H1 (cell line): ENCODE data around the gene CSF2. TPM values are rescaled to one million over a fixed set of nuclear protein-coding genes. Genes with fewer than 3 reads are reported as not detected.

Experiments used
- CTCF ChIA-PET: fragments of 300-600 bp; sonication (Branson Sonifier 250); formaldehyde crosslinking; loops from one replicate; lab custom pipeline; 2021; ENCODE audit not compliant: partially characterized antibody; lab: Charles Lee
- POLR2A ChIA-PET: fragments of 300-600 bp; sonication (Branson Sonifier 250); formaldehyde crosslinking; loops from one replicate; lab custom pipeline; 2021; ENCODE audit warnings: inconsistent platforms; ENCODE audit not compliant: partially characterized antibody; lab: Charles Lee
- DNase-seq, 2 experiments: peaks; one replicate each; pipeline versions ENCODE4 v3.0.0 to v3.0.0-alpha.2; 2010 to 2022; ENCODE audit warnings: low spot score in 2 of 2, low read depth in 1 of 2, mixed read lengths in 1 of 2
- FAIRE-seq: peaks from 2 replicates; lab custom pipeline; 2011; peaks lifted over from hg19 to GRCh38; lab: Jason Lieb, UNC
- H2AFZ ChIP-seq: 2 replicates; pipeline ENCODE4 v1.8.1; 2012; ENCODE audit warnings: low read length, inconsistent platforms
- H2AK5ac ChIP-seq: 2 replicates; pipeline ENCODE4 v1.6.1; 2013; ENCODE audit warnings: low read depth, low read length
- H2BK120ac ChIP-seq: replicated peaks from 2 replicates; pipeline ENCODE3; 2013; ENCODE audit warnings: low read depth, low read length, inconsistent platforms
- H2BK12ac ChIP-seq: 2 replicates; pipeline ENCODE4 v1.6.1; 2013; ENCODE audit warnings: low read depth, low read length
- H2BK15ac ChIP-seq: 2 replicates; pipeline ENCODE4 v1.6.1; 2013; ENCODE audit warnings: low read length
- H2BK20ac ChIP-seq: 2 replicates; pipeline ENCODE4 v1.6.1; 2013; ENCODE audit warnings: low read length
- H2BK5ac ChIP-seq: 2 replicates; pipeline ENCODE4 v1.6.1; 2013; ENCODE audit warnings: low read depth, low read length
- H3K14ac ChIP-seq: 2 replicates; pipeline ENCODE4 v1.6.1; 2013; ENCODE audit warnings: inconsistent platforms; ENCODE audit not compliant: insufficient read length
- H3K18ac ChIP-seq: 2 replicates; pipeline ENCODE4 v1.6.1; 2013; ENCODE audit warnings: low read length; ENCODE audit errors: extremely low read depth
- H3K23ac ChIP-seq: 2 replicates; pipeline ENCODE4 v1.6.1; 2013; ENCODE audit warnings: inconsistent platforms; ENCODE audit not compliant: insufficient read length
- H3K23me2 ChIP-seq: 2 replicates; pipeline ENCODE4 v1.6.1; 2013; ENCODE audit warnings: low read depth, low read length
- H3K27ac ChIP-seq: 2 replicates; pipeline ENCODE4 v1.6.1; 2011; ENCODE audit warnings: low read depth, low read length, inconsistent platforms
- H3K27me3 ChIP-seq, 4 experiments: replicated peaks in 1 of 4; 1 replicate in 1 of 4; 2 replicates in 3 of 4; pipeline versions ENCODE4 v1.6.1 to v1.8.1; 2011 to 2013; ENCODE audit warnings: low read length in 3 of 4, mild to moderate bottlenecking in 3 of 4, inconsistent platforms in 2 of 4, mixed read lengths in 2 of 4, moderate library complexity in 1 of 4; ENCODE audit not compliant: control insufficient read depth in 3 of 4, insufficient read depth in 3 of 4; ENCODE audit errors: extremely low read depth in 1 of 4
- H3K36me3 ChIP-seq, 4 experiments: 2 replicates each; pipeline versions ENCODE4 v1.6.1 to v1.8.1; 2011 to 2013; ENCODE audit warnings: mild to moderate bottlenecking in 4 of 4, low read length in 3 of 4, moderate library complexity in 2 of 4, control low read depth in 1 of 4, inconsistent platforms in 1 of 4; ENCODE audit not compliant: insufficient read depth in 4 of 4, control insufficient read depth in 2 of 4
- H3K4ac ChIP-seq: replicated peaks from 2 replicates; pipeline ENCODE3; 2013; ENCODE audit warnings: low read length, low read depth, mixed read lengths, inconsistent platforms; ENCODE audit not compliant: insufficient read length
- H3K4me1 ChIP-seq, 4 experiments: replicated peaks in 1 of 4; 1 replicate in 1 of 4; 2 replicates in 3 of 4; pipeline versions ENCODE4 v1.6.1 to v1.8.1; 2011 to 2013; ENCODE audit warnings: low read length in 3 of 4, inconsistent platforms in 2 of 4, mixed read lengths in 1 of 4; ENCODE audit not compliant: insufficient read depth in 4 of 4, control insufficient read depth in 3 of 4
- H3K4me2 ChIP-seq, 2 experiments: 2 replicates each; pipeline versions ENCODE4 v1.6.1 to v1.8.1; 2011 to 2013; ENCODE audit warnings: low read depth in 2 of 2, low read length in 2 of 2, control low read depth in 1 of 2, inconsistent platforms in 1 of 2, mild to moderate bottlenecking in 1 of 2; ENCODE audit not compliant: insufficient read depth in 1 of 2
- H3K4me3 ChIP-seq, 4 experiments: fragments of 200-600, 300-600 bp in 1 of 4; sonication (generic), shearing (Covaris generic), sonication (Bioruptor Twin) in 1 of 4; 2 replicates each; pipeline versions ENCODE4 v1.5.1 to v1.8.1; 2011 to 2016; ENCODE audit warnings: low read length in 4 of 4, low read depth in 3 of 4, control low read depth in 2 of 4, inconsistent platforms in 2 of 4, mild to moderate bottlenecking in 2 of 4, mixed read lengths in 1 of 4, moderate library complexity in 1 of 4; ENCODE audit not compliant: insufficient read depth in 2 of 4; ENCODE audit errors: extremely low read depth in 1 of 4
- H3K56ac ChIP-seq: replicated peaks from 2 replicates; pipeline ENCODE3; 2013; ENCODE audit warnings: low read depth, mild to moderate bottlenecking, mixed read lengths, low read length, inconsistent platforms; ENCODE audit not compliant: insufficient read length
- H3K79me1 ChIP-seq: 2 replicates; pipeline ENCODE4 v1.6.1; 2013; ENCODE audit warnings: low read depth, low read length, control low read depth
- H3K79me2 ChIP-seq, 2 experiments: 2 replicates each; pipeline versions ENCODE4 v1.6.1 to v1.8.1; 2012 to 2013; ENCODE audit warnings: low read length in 2 of 2, mild to moderate bottlenecking in 2 of 2, inconsistent platforms in 1 of 2; ENCODE audit not compliant: insufficient read depth in 2 of 2, control insufficient read depth in 1 of 2
- H3K9ac ChIP-seq, 4 experiments: replicated peaks in 1 of 4; 1 replicate in 1 of 4; 2 replicates in 3 of 4; pipeline versions ENCODE4 v1.6.1 to v1.8.1; 2011 to 2013; ENCODE audit warnings: low read depth in 3 of 4, low read length in 3 of 4, control low read depth in 2 of 4, mild to moderate bottlenecking in 2 of 4, moderate library complexity in 2 of 4, inconsistent platforms in 1 of 4; ENCODE audit errors: extremely low read depth in 1 of 4
- H3K9me3 ChIP-seq, 2 experiments: 2 replicates each; pipeline versions ENCODE4 v1.6.1 to v1.8.1; 2012 to 2013; ENCODE audit warnings: mild to moderate bottlenecking in 2 of 2, moderate library complexity in 2 of 2, control low read depth in 1 of 2, inconsistent platforms in 1 of 2, low read depth in 1 of 2, low read length in 1 of 2, mixed read lengths in 1 of 2; ENCODE audit not compliant: insufficient read depth in 2 of 2
- H4K20me1 ChIP-seq, 2 experiments: replicated peaks in 1 of 2; 2 replicates each; pipeline versions ENCODE3 to v1.8.1; 2011 to 2013; ENCODE audit warnings: inconsistent platforms in 2 of 2, low read length in 2 of 2, mild to moderate bottlenecking in 1 of 2; ENCODE audit not compliant: insufficient read depth in 2 of 2, control insufficient read depth in 1 of 2
- H4K5ac ChIP-seq: 2 replicates; pipeline ENCODE4 v1.6.1; 2013; ENCODE audit warnings: low read length, low read depth, mixed read lengths, inconsistent platforms; ENCODE audit not compliant: insufficient read length
- H4K8ac ChIP-seq: 2 replicates; pipeline ENCODE4 v1.8.0; 2013; ENCODE audit warnings: mild to moderate bottlenecking, moderate library complexity, low read length, inconsistent platforms; ENCODE audit not compliant: insufficient read depth; ENCODE audit errors: extremely low read depth
- H4K91ac ChIP-seq: replicated peaks from 2 replicates; pipeline ENCODE3; 2013; ENCODE audit warnings: low read length, mixed read lengths, inconsistent platforms; ENCODE audit not compliant: insufficient read length
- SP4 ChIP-seq: IDR thresholded peaks from 2 replicates; pipeline ENCODE4 v1.6.1; 2012; ENCODE audit warnings: low read length, inconsistent platforms
- ZNF274 ChIP-seq: IDR thresholded peaks from 2 replicates; pipeline ENCODE4 v1.7.0; 2012; ENCODE audit warnings: low read length, borderline replicate concordance; ENCODE audit errors: extremely low read depth
- WGBS, 2 experiments: shearing (Covaris generic) in 1 of 2; methylation state at CpG; one replicate each; pipeline versions ENCODE4 v1.1.6 to v1.1.7; 2013 to 2015; ENCODE audit warnings: low lambda C conversion rate in 2 of 2, mixed read lengths in 2 of 2, inconsistent platforms in 1 of 2, low coverage in 1 of 2, missing lambda C conversion rate in 1 of 2; ENCODE audit not compliant: insufficient replicate concordance in 2 of 2, insufficient coverage in 1 of 2, insufficient read length in 1 of 2; ENCODE audit errors: extremely low coverage in 1 of 2, missing lambda C conversion rate in 1 of 2; 5-methylcytosine and 5-hydroxymethylcytosine counted together
- polyA plus RNA-seq, 7 experiments: library from polyadenylated mRNA; depleted of rRNA in 3 of 7; stranded (reverse) in 5 of 7; unstranded in 2 of 7; fragments of >200 nt in 5 of 7; fragments of 200-250 nt in 2 of 7; gene quantifications; 1 replicate in 5 of 7; 2 replicates in 1 of 7; 4 replicates in 1 of 7; pipeline versions ENCODE4 v1.2.1 to v1.2.3, GENCODE V29; 2011 to 2013; ENCODE audit warnings: missing spikeins in 2 of 7, mixed read lengths in 2 of 7
- total RNA-seq: library from RNA; stranded (reverse); fragmentation: NEBNext Ultra II Directional; extraction: Animal tissue kit (Norgen Biotek cat#: 25700); gene quantifications from 2 replicates; pipeline ENCODE4 v1.2.1, GENCODE V29; 2021

Gene CSF2
- total and polyA plus RNA-seq, 2 of the 8 experiments (the other 6 are each of a cell fraction or from before 2014, with no cell fraction given), result not detected

GRCh38 chr5:132115375-132115774 lies 41.8 kb downstream of the CSF2 start:
- H3K18ac ChIP-seq, result no peak overlapping the region
- H3K36me3 ChIP-seq, result no peaks in the 10 kb centered on the region
- TF ChIP-seq ZNF274 (0 out of 2 replicates have a peak, but pooled peaks have one; percentile 23), SP4 (no peak)
- H2AK5ac ChIP-seq, result no peak overlapping the region
- H2BK20ac ChIP-seq, result no peak overlapping the region
- 85% methylated on average over 1 of the region's 1 CpG; no CpG with 5 or more reads in 1 of the 2 experiments for WGBS, 2 experiments
- DNase-seq (no peak), FAIRE-seq (no peak)
- H3K79me2 ChIP-seq, result no peaks in the 10 kb centered on the region
- H2BK12ac ChIP-seq, result no peak overlapping the region
- H2BK5ac ChIP-seq, result no peak overlapping the region
- no peak overlapping the region for H3K23ac ChIP-seq
- H3K14ac ChIP-seq, result no peak overlapping the region
- H4K5ac ChIP-seq, result no peak overlapping the region
- no peak overlapping the region for H2AFZ ChIP-seq
- H3K27ac ChIP-seq, result no peak overlapping the region
- H3K27me3 ChIP-seq, result no peaks in the 10 kb centered on the region
- POLR2A ChIA-PET, result no interaction called here
- H3K4me2 ChIP-seq, result no peak overlapping the region
- no peak overlapping the region for H3K4me3 ChIP-seq
- H3K4ac ChIP-seq, result no peak overlapping the region
- no peak overlapping the region for H4K91ac ChIP-seq
- H3K79me1 ChIP-seq, result no peaks in the 10 kb centered on the region
- H2BK15ac ChIP-seq, result no peak overlapping the region
- H3K23me2 ChIP-seq, result no peaks in the 10 kb centered on the region
- H3K56ac ChIP-seq, result no peak overlapping the region
- H3K4me1 ChIP-seq, result peaks cover 0 to 5% (median 2%) of the 10 kb centered on the region in 4 experiments; a peak in 4 of 7 replicates
- H4K8ac ChIP-seq, result no peak overlapping the region
- H3K9ac ChIP-seq, result no peak overlapping the region
- no peaks in the 10 kb centered on the region for H4K20me1 ChIP-seq
- CTCF ChIA-PET, result no interaction called here
- no peak overlapping the region for H2BK120ac ChIP-seq
- no peaks in the 10 kb centered on the region for H3K9me3 ChIP-seq
